HepG2 (cell line): ENCODE results near the gene ADI1. TPM values are rescaled to one million over a fixed set of nuclear protein-coding genes. Genes with fewer than 3 reads are reported as not detected.

Experiments used
- ATAC-seq: fragments of 200-7000 bp; cut with Tn5 transposase; 3 replicates; pipeline ENCODE4 v1.9.1; 2020; ENCODE audit warnings: mild to moderate bottlenecking, moderate library complexity
- BruUV-seq: library from RNA; stranded (reverse); fragments of 400-500 nt; replicated peaks from 2 replicates; lab custom pipeline; 2021; lab: Mats Ljungman, UMichigan
- CTCF ChIA-PET: fragments of 300-600 bp; formaldehyde crosslinking; extraction: SDS; loops from one replicate; lab custom pipeline; 2021; ENCODE audit warnings: low total read pairs, inconsistent platforms, low intra/inter-chr PET ratio; lab: Yijun Ruan, JAX
- POLR2A ChIA-PET: fragments of 350-600 bp; sonication (Branson Sonifier 250); formaldehyde crosslinking; loops from one replicate; lab custom pipeline; 2020; ENCODE audit warnings: antibody characterized with exemption, inconsistent platforms; lab: Yijun Ruan, JAX
- DNase-seq: peaks from one replicate; pipeline ENCODE4 v3.0.0-alpha.2; 2015; ENCODE audit warnings: low spot score
- FAIRE-seq: peaks from 3 replicates; lab custom pipeline; 2011; peaks lifted over from hg19 to GRCh38; lab: Jason Lieb, UNC
- H2AFZ ChIP-seq: one replicate; pipeline ENCODE4 v1.6.1; 2011; ENCODE audit warnings: low read length, inconsistent platforms
- H3K27ac ChIP-seq: fragments of 300-600 bp; 3 replicates; pipeline ENCODE4 v1.8.0; 2011; ENCODE audit warnings: mixed run types, mild to moderate bottlenecking, mixed read lengths, low read length, inconsistent platforms; ENCODE audit not compliant: insufficient read depth; ENCODE audit errors: extremely low read length
- H3K27me3 ChIP-seq, 2 experiments: fragments of 200-600 bp in 1 of 2; 2 replicates in 1 of 2; 3 replicates in 1 of 2; pipeline versions ENCODE4 v1.6.0 to v1.8.0; 2011; ENCODE audit warnings: low read length in 2 of 2, mild to moderate bottlenecking in 2 of 2, moderate library complexity in 2 of 2, inconsistent platforms in 1 of 2; ENCODE audit not compliant: insufficient read depth in 2 of 2, control insufficient read depth in 1 of 2
- H3K36me3 ChIP-seq, 2 experiments: fragments of 200-600 bp in 1 of 2; replicated peaks in 1 of 2; 2 replicates in 1 of 2; 3 replicates in 1 of 2; pipeline versions ENCODE4 v1.5.1 to v1.8.0; 2011; ENCODE audit warnings: low read length in 2 of 2, inconsistent platforms in 1 of 2; ENCODE audit not compliant: insufficient read depth in 2 of 2, control insufficient read depth in 1 of 2
- H3K4me1 ChIP-seq: 2 replicates; pipeline ENCODE4 v1.5.1; 2012; ENCODE audit warnings: low read length, inconsistent platforms; ENCODE audit not compliant: insufficient read depth
- H3K4me2 ChIP-seq: 2 replicates; pipeline ENCODE4 v1.6.0; 2011; ENCODE audit warnings: low read depth, low read length, inconsistent platforms
- H3K4me3 ChIP-seq, 3 experiments: fragments of 200-600 bp in 1 of 3; sonication (generic), shearing (Covaris generic) in 1 of 3; replicated peaks in 1 of 3; 2 replicates each; pipeline ENCODE4 v1.5.1; 2011 to 2016; ENCODE audit warnings: low read length in 3 of 3, inconsistent platforms in 2 of 3, low read depth in 2 of 3, mild to moderate bottlenecking in 2 of 3, control low read depth in 1 of 3, mixed read lengths in 1 of 3; ENCODE audit not compliant: insufficient read depth in 1 of 3
- H3K79me2 ChIP-seq: one replicate; pipeline ENCODE4 v1.6.1; 2011; ENCODE audit warnings: low read length, inconsistent platforms; ENCODE audit not compliant: insufficient read depth
- H3K9ac ChIP-seq: 2 replicates; pipeline ENCODE4 v1.6.0; 2011; ENCODE audit warnings: mild to moderate bottlenecking, low read depth, low read length, inconsistent platforms; ENCODE audit not compliant: insufficient read depth
- H3K9me3 ChIP-seq: 2 replicates; pipeline ENCODE4 v1.5.1; 2012; ENCODE audit warnings: mild to moderate bottlenecking, low read length
- H4K20me1 ChIP-seq: 2 replicates; pipeline ENCODE4 v1.6.0; 2011; ENCODE audit warnings: inconsistent platforms, mild to moderate bottlenecking, low read length, moderate library complexity; ENCODE audit not compliant: insufficient read depth
- MBNL3 ChIP-seq: fragments of 250-450 bp; sonication (Bioruptor Pico); conservative IDR thresholded peaks from 2 replicates; pipeline ENCODE4 v1.8.0; 2022; ENCODE audit warnings: mild to moderate bottlenecking, inconsistent platforms
- POLR2AphosphoS5 ChIP-seq: IDR thresholded peaks from 2 replicates; pipeline ENCODE4 v1.6.1; 2012; ENCODE audit warnings: low read depth, low read length
- WGBS: methylation state at CpG from one replicate; pipeline ENCODE4 v1.1.6; 2017; ENCODE audit warnings: low lambda C conversion rate; 5-methylcytosine and 5-hydroxymethylcytosine counted together
- in situ Hi-C: cut with HindIII; loops from 2 replicates; pipeline ENCODE4 v1.10.0; 2017; ENCODE audit warnings: low pct_unique_long_range_greater_than_20kb; ENCODE audit not compliant: extremely low pct_ligation_motif_present
- intact Hi-C: fragments of 100-400 bp; cut with micrococcal nuclease; formaldehyde crosslinking; loops from one replicate; pipeline ENCODE4 v1.10.0; 2022; ENCODE audit not compliant: unreplicated experiment
- polyA plus RNA-seq, 8 experiments: library from polyadenylated mRNA; depleted of rRNA in 3 of 8; stranded (reverse) in 7 of 8; unstranded in 1 of 8; fragments of >200 nt; fragmentation: Illumina TruSeq in 4 of 8; extraction: Trizol in 4 of 8; gene quantifications; 2 replicates each; pipeline versions ENCODE4 v1.2.1 to v1.2.3, GENCODE V29; 2011 to 2016; ENCODE audit warnings: low read depth in 4 of 8, missing spikeins in 1 of 8, mixed read lengths in 1 of 8; ENCODE audit not compliant: insufficient read depth in 1 of 8
- total RNA-seq, 5 experiments: library from RNA; depleted of rRNA; stranded (reverse); fragments of >200 nt; fragmentation: Illumina TruSeq; extraction: Trizol; gene quantifications; 2 replicates each; pipeline ENCODE4 v1.2.3, GENCODE V29; 2016; ENCODE audit warnings: low read depth in 1 of 5
- TF ChIP-seq, protein P1 (sequence below): sonication (generic); formaldehyde crosslinking; IDR thresholded peaks from 2 replicates; pipeline ENCODE4 v1.5.0; 2020; ENCODE audit warnings: mild to moderate bottlenecking, missing genetic modification reagents

The ADI1 gene
- total and polyA plus RNA-seq, 2 of the 13 experiments (the other 11 are each of a cell fraction or from before 2014, with no cell fraction given), result 28.7 to 123 TPM

- no peak for FAIRE-seq
- no TSS peak for BruUV-seq
- no peaks in the 10 kb centered on the region for H3K27me3 ChIP-seq
- H3K4me3 ChIP-seq, result peak overlapping the region in 1 of 3 experiments; percentile 75; a peak in 1 of 6 replicates
- peaks cover 33% of the 10 kb centered on the region for H3K79me2 ChIP-seq
- POLR2A ChIA-PET, result interaction anchor here (1.1 to 4.7 kb wide), 6 partner anchors 13 to 38 kb away, joined by 3 to 60 read pairs (median 7); partner anchors contain the start of gene RNASEH1
- H4K20me1 ChIP-seq, result no peaks in the 10 kb centered on the region
- no peak overlapping the region for H3K27ac ChIP-seq
- H3K4me1 ChIP-seq, result peaks cover 84% of the 10 kb centered on the region
- 0 out of 2 replicates have a peak, but pooled peaks have one; percentile 19 for TF ChIP-seq POLR2AphosphoS5
- no peak for TF ChIP-seq MBNL3 (CRISPR knock-in tag)
- TF ChIP-seq, protein P1, sequence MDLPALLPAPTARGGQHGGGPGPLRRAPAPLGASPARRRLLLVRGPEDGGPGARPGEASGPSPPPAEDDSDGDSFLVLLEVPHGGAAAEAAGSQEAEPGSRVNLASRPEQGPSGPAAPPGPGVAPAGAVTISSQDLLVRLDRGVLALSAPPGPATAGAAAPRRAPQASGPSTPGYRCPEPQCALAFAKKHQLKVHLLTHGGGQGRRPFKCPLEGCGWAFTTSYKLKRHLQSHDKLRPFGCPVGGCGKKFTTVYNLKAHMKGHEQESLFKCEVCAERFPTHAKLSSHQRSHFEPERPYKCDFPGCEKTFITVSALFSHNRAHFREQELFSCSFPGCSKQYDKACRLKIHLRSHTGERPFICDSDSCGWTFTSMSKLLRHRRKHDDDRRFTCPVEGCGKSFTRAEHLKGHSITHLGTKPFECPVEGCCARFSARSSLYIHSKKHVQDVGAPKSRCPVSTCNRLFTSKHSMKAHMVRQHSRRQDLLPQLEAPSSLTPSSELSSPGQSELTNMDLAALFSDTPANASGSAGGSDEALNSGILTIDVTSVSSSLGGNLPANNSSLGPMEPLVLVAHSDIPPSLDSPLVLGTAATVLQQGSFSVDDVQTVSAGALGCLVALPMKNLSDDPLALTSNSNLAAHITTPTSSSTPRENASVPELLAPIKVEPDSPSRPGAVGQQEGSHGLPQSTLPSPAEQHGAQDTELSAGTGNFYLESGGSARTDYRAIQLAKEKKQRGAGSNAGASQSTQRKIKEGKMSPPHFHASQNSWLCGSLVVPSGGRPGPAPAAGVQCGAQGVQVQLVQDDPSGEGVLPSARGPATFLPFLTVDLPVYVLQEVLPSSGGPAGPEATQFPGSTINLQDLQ (CRISPR knock-in tag), result 0 out of 2 replicates have a peak, but pooled peaks have one; percentile 46
- TF ChIP-seq, all 625 proteins: peak for 2
- CTCF ChIA-PET, result no interaction called here
- 96% methylated on average over 6 of the region's 6 CpGs for WGBS
- H3K4me2 ChIP-seq, result peak overlapping the region; percentile 95
- no peak overlapping the region for H3K9ac ChIP-seq
- intact Hi-C loops, result loop anchor here (5.0 kb wide), 1 partner anchor 143 kb away; the partner anchor contains the start of genes EIPR1 and TRAPPC12
- in situ Hi-C loops, result no loop called here
- ATAC-seq (no peak), DNase-seq (no peak)
- H3K9me3 ChIP-seq, result no peaks in the 10 kb centered on the region
- no peak overlapping the region for H2AFZ ChIP-seq
- H3K36me3 ChIP-seq, result peaks cover 0 to 3% of the 10 kb centered on the region in 2 experiments; a peak in 2 of 5 replicates
These were observed 1.3 kb upstream of the ADI1 start for GRCh38 chr2:3520591-3520990.
